Coronary artery (tissue), 2 donors: ENCODE data around the gene TBC1D9.

Source experiments
- DNase-seq: peaks from one replicate; pipeline ENCODE4 v3.0.0-alpha.2; 2017; ENCODE audit warnings: low spot score
- H3K27ac ChIP-seq, 2 donors: fragments of 200-600 bp; sonication (generic); one replicate each; pipeline ENCODE4 v1.5.1; 2016 to 2019
- H3K4me3 ChIP-seq: fragments of 200-600 bp; sonication (generic); 2 replicates; pipeline ENCODE4 v1.5.1; 2016; ENCODE audit warnings: mild to moderate bottlenecking, moderate library complexity
- TF ChIP-seq, protein P1 (sequence below): fragments of 200-600 bp; sonication (generic); IDR thresholded peaks from one replicate; pipeline ENCODE4 v1.5.1; 2019; ENCODE audit warnings: antibody characterized with exemption

Gene TBC1D9

GRCh38 chr4:140743194-140743931 lies 12.8 kb downstream of the TBC1D9 start:
- TF ChIP-seq, protein P1, sequence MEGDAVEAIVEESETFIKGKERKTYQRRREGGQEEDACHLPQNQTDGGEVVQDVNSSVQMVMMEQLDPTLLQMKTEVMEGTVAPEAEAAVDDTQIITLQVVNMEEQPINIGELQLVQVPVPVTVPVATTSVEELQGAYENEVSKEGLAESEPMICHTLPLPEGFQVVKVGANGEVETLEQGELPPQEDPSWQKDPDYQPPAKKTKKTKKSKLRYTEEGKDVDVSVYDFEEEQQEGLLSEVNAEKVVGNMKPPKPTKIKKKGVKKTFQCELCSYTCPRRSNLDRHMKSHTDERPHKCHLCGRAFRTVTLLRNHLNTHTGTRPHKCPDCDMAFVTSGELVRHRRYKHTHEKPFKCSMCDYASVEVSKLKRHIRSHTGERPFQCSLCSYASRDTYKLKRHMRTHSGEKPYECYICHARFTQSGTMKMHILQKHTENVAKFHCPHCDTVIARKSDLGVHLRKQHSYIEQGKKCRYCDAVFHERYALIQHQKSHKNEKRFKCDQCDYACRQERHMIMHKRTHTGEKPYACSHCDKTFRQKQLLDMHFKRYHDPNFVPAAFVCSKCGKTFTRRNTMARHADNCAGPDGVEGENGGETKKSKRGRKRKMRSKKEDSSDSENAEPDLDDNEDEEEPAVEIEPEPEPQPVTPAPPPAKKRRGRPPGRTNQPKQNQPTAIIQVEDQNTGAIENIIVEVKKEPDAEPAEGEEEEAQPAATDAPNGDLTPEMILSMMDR, result no peak
- no peak overlapping the region for H3K27ac ChIP-seq
- H3K4me3 ChIP-seq, result no peak overlapping the region
- DNase-seq, result no peak

GRCh38 chr4:140742838-140743193 lies 13.4 kb downstream of the TBC1D9 start:
- TF ChIP-seq, protein P1, result no peak
- H3K27ac ChIP-seq, result no peak overlapping the region
- DNase-seq, result no peak
- H3K4me3 ChIP-seq, result no peak overlapping the region

DNA sequence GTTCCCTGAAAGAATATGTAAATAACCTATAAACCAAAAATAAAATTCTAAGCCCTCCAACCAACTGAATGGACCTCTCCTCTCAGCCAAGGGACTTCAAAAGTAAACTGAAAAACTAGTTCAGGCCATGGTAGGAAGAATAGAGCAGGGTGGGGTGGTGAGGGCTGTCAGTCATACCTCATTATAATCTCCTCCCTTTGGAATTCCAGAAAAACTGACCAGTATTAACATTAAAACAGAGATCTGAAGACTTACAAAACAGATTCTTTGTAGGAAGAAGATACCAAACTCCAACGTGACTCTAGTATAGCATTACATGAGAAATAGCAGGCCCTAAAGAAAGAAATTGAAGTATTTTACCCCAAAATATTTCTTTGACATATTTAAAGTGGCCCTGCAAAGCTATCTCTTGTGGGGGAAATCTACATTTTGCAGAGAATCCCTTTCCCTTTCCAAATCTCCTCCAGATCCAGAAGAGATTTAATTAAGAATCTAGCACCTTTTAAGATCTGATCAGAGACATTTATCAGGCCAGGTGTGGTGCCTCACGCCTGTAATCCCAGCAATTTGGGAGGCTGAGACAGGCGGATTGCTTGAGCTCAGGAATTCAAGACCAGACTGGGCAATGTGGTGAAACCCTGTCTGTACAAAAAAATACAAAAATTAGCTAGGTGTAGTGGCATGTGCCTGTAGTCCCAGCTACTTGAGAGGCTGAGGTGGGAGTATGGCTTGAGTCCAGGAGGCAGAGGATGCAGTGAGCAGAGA lies 15.1 kb downstream of the TBC1D9 start:
- Histone ChIP-seq H3K27ac (no peak overlapping the region), H3K4me3 (no peak overlapping the region)
- TF ChIP-seq, protein P1, result no peak
- DNase-seq, result no peak

DNA sequence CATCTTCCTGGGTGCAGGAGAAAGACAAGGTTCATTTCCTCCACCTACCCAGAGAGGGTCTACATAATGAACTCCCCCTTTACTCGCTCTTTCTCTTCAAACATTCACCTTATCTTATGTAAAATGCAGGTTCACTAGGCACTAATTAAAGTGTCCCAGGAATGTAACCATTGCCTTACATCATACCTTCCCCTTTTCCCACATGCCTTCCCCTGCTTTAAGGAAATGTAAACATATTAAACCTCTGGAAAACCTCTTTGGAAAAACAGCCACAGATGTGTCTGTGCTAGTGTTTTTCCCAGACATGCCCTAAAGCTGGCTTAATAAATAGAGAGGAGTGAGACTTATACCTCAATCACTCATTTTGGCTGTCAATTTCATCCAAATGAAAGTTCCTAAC lies 15.8 kb downstream of the TBC1D9 start:
- no peak for DNase-seq
- TF ChIP-seq, protein P1, result no peak
- H3K4me3 ChIP-seq, result no peak overlapping the region
- no peak overlapping the region for H3K27ac ChIP-seq

DNA sequence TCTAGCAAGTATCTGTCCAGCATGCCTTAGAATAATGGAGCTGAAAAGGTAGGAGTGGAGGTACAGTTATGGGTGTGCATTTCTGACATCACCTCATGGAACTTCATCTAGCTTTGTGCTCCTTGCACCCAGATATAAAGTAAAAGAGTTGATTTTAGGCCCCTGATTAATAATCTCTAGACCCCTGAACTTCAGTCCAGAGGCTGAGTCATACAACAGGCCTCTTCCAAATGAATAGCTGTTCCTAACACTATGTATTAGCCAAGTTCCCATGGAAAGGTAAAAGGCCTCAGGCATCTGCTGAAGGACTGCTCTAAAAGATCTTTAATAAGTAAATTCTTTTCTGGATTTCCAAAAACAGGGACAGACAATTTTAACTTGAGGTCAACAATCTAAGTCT lies 16.2 kb downstream of the TBC1D9 start:
- no peak overlapping the region for H3K4me3 ChIP-seq
- TF ChIP-seq, protein P1, result no peak
- no peak overlapping the region for H3K27ac ChIP-seq
- no peak for DNase-seq

DNA sequence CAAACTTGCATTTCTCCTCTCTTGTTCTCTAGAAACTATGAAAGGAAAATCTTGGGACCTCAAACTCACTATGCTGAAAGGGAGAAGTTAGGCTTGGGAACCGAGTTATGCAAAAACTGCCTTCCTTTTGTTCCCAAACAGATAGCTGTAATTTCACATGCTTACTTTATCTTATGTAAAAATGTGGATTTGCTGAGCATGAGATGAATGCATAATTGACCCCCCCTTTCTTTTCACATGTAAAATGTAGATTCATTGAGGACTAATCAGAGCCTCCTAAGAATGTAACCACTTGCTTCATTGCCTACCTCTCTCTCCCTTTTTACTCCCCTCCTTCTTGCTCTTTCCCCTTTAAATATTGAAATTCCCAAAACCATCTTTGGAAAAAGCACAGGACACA lies 18.0 kb downstream of the TBC1D9 start:
- H3K4me3 ChIP-seq, result no peak overlapping the region
- TF ChIP-seq, protein P1, result no peak
- no peak for DNase-seq
- H3K27ac ChIP-seq, result no peak overlapping the region
